ENCODE data around the gene RACGAP1.

The RACGAP1 gene

DNA sequence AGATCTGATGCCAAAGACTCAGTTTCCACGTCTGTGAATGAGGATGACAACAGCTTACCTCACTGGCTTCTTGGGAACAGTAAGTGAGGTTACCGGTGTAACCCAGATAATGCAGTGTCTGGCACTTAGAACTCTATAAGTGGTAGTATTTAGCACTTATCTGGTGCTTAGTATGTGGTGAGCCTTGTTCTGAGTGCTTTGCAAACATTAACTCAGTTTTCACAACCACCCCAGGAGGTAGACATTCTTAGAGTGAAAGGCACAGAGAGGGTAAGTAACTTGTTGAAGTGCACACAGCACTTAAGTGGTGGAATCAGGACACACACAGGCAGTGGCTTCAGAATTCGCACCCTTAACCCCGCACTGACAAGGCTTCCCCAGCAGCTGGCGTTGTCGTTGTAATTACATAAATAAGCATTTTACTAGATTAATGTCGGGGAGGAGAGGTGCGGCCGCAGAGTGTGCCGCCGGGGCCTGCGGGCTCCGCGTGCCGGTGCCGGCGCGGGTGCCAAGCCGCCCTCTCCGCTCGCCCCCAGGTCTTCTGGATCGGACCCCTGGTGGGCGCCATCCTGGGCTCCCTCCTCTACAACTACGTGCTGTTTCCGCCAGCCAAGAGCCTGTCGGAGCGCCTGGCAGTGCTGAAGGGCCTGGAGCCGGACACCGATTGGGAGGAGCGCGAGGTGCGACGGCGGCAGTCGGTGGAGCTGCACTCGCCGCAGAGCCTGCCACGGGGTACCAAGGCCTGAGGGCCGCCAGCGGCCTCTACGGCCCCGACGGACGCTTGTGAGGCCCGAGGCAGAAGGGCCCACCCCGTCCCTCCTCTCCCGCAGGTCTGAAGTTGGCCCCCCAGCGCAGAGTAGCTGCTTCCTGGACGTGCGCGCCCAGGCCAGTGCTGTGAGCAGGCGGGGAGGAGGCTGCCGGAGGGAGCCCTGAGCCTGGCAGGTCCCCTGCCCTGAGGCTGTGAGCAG is 70.1 kb downstream of the RACGAP1 start:
- peaks cover 47% of the 10 kb centered on the region for H3K27me3 Mint-ChIP-seq (ENCODE audit: low read depth, poor library complexity)
- DNase-seq, result no peak
- peaks cover 38% of the 10 kb centered on the region for H3K4me1 Mint-ChIP-seq
- no peaks in the 10 kb centered on the region for H3K36me3 Mint-ChIP-seq (ENCODE audit: low read depth)
- TF ChIP-seq, protein P1, sequence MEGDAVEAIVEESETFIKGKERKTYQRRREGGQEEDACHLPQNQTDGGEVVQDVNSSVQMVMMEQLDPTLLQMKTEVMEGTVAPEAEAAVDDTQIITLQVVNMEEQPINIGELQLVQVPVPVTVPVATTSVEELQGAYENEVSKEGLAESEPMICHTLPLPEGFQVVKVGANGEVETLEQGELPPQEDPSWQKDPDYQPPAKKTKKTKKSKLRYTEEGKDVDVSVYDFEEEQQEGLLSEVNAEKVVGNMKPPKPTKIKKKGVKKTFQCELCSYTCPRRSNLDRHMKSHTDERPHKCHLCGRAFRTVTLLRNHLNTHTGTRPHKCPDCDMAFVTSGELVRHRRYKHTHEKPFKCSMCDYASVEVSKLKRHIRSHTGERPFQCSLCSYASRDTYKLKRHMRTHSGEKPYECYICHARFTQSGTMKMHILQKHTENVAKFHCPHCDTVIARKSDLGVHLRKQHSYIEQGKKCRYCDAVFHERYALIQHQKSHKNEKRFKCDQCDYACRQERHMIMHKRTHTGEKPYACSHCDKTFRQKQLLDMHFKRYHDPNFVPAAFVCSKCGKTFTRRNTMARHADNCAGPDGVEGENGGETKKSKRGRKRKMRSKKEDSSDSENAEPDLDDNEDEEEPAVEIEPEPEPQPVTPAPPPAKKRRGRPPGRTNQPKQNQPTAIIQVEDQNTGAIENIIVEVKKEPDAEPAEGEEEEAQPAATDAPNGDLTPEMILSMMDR (IDR thresholded peaks at IDR 0.05), result no peak
- H3K27ac Mint-ChIP-seq, result no peak overlapping the region
- no peaks in the 10 kb centered on the region for H3K9me3 Mint-ChIP-seq
- no peak overlapping the region for H3K4me3 Mint-ChIP-seq

DNA sequence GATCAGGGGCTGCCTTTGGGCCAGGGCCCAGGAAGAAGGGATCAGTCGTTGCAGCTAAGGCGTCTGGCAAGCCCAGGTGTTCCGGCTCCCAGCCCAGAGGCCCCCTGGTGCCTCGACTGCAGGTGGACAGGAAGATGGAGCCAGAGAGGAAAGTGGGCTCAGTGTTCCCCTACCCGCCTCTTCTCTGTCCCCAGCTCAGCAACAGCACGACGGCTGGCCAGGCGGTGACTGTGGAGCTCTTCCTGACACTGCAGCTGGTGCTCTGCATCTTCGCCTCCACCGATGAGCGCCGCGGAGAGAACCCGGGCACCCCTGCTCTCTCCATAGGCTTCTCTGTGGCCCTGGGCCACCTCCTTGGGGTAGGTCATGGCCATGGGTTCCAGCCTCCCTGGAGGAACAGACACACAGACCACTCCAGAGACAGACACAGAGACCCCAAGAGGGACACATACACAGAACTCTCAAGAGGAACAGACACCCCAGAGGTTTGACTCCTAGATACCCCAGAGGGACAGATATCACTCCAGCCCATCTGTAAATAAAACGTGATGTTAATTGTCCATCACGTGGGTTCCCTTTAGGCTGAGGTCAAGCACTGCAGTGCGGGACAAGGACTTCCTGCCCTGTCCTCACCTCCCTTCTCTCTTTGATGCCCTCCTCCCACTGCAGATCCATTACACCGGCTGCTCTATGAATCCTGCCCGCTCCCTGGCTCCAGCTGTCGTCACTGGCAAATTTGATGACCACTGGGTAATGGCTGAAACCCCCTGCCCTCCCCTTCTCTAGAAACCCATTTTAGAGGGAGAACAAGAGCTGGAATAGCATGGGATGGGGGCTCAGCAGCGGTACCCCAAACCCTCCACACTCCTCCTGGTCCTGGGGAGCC is 71.1 kb downstream of the RACGAP1 start:
- H3K4me1 Mint-ChIP-seq, result peaks cover 33% of the 10 kb centered on the region
- DNase-seq, result no peak

DNA sequence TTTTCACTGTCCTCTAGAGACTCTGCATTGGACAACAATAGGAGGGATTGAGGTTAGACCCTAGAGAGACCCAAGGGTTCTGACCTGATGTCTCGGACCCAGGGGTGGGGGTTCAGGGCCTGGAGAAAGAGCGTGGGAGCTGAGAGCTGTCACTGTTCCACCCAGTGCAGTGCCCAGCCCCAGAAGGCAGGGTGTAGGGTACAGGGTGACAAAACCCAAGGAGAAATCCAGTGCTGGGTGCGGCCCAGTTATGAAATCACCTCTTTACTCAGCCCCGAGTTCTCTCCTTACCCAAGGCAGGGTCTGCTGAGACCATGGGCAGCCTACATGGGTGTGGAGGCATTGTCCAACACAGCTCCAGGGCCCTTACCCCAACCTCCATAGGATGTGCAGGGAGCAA is 72.1 kb downstream of the RACGAP1 start:
- H3K36me3 Mint-ChIP-seq (ENCODE audit: low read depth), result no peaks in the 10 kb centered on the region

More for the DNA sequence above, 71.1 kb downstream of the RACGAP1 start:
- TF ChIP-seq, protein P1 (IDR thresholded peaks at IDR 0.05), result no peak
- H3K27me3 Mint-ChIP-seq (ENCODE audit: low read depth, poor library complexity), result peaks cover 38% of the 10 kb centered on the region
- H3K36me3 Mint-ChIP-seq (ENCODE audit: low read depth), result no peaks in the 10 kb centered on the region
- H3K4me3 Mint-ChIP-seq, result no peak overlapping the region
- H3K9me3 Mint-ChIP-seq, result no peaks in the 10 kb centered on the region
- no peak overlapping the region for H3K27ac Mint-ChIP-seq

DNA sequence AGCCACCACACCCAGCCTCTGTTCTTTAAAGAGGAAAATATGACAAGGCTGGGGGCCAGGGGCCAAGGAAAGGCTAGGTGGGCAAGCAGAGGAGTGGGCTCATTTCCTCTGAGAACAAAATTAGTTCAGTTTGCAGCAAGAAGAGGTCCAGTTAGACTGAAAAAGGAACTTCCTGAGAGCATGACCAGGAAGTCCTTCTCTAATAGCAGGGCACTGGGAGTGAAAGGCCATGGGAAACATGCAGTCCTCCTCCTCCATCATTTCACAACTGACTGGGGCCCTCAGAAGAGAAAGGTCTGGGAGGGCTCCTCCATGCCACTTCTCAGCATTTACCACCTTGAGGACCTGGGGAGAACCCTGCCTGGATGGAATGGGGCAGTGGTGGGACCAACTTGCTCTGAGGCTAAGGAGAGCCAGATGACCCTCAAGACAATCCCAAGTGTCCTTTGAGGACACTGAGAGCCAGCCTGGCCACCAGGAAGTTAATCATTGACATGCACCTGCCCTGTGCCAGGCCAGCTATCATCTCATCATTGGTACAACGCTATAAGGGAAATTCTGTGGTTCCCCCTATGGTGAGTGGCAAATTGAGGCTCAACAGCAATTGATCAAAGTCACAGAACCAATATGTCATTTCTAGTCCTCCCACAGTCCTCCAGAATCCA is 72.8 kb downstream of the RACGAP1 start:
- Mint-ChIP-seq H3K27ac (no peak overlapping the region), H3K4me1 (peaks cover 29% of the 10 kb centered on the region), H3K9me3 (no peaks in the 10 kb centered on the region), H3K27me3 (ENCODE audit: low read depth, poor library complexity) (peaks cover 28% of the 10 kb centered on the region), H3K36me3 (ENCODE audit: low read depth) (no peaks in the 10 kb centered on the region), H3K4me3 (no peak overlapping the region)
- TF ChIP-seq, protein P1 (IDR thresholded peaks at IDR 0.05), result no peak
- DNase-seq, result no peak

More for the DNA sequence above, 72.1 kb downstream of the RACGAP1 start:
- no peak for DNase-seq
- peaks cover 28% of the 10 kb centered on the region for H3K27me3 Mint-ChIP-seq (ENCODE audit: low read depth, poor library complexity)
- H3K9me3 Mint-ChIP-seq, result no peaks in the 10 kb centered on the region
- peaks cover 29% of the 10 kb centered on the region for H3K4me1 Mint-ChIP-seq
- H3K27ac Mint-ChIP-seq, result no peak overlapping the region
- no peak overlapping the region for H3K4me3 Mint-ChIP-seq
- TF ChIP-seq, protein P1 (IDR thresholded peaks at IDR 0.05), result no peak

DNA sequence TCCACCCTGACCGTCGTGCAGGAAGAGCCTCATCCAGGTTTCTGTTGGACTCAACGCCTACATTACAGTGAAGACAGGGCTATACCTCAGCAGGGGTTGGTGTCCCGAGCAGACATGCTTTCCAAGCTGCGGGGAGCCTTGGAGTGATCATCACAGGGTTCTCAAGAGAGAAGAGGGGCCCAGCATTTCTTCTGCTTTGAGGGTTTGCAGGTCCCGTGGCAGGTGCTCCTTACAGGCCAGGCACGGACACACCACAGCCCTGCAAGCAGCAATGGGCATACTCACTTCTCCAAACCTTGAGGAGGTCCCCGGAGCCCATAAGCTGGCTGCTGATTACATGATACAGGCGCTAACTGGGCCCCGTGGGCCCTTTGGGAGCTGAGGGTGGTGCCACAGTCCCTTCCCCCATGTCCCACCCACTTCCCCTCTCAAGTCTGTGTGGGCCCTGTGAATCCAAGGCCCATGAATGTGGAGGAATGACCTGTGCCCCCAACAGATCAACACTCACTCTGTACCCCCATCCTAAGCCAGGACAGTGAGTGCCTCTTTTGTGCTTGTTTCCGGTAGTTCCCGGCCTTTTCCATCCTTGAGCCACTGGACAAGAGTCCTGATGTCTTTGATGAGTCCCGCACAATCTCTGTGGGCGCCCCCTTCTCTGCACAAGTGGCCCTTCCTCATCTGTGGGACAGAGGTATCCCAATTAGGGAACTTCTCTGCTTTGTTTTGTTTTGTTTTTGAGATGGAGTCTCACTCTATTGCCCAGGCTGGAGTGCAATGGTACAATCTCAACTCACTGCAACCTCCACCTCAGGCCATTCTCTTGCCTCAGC is 73.7 kb downstream of the RACGAP1 start:
- no peaks in the 10 kb centered on the region for H3K36me3 Mint-ChIP-seq (ENCODE audit: low read depth)
- no peak overlapping the region for H3K27ac Mint-ChIP-seq
- H3K27me3 Mint-ChIP-seq (ENCODE audit: low read depth, poor library complexity), result peaks cover 28% of the 10 kb centered on the region
- no peaks in the 10 kb centered on the region for H3K9me3 Mint-ChIP-seq
- peaks cover 26% of the 10 kb centered on the region for H3K4me1 Mint-ChIP-seq
- TF ChIP-seq, protein P1 (IDR thresholded peaks at IDR 0.05), result no peak
- DNase-seq, result no peak
- H3K4me3 Mint-ChIP-seq, result no peak overlapping the region

Measured in nephron progenitor cell (in vitro differentiated cells).